ENCODE measurements around the gene RNF145.
A peak's percentile ranks its signal among the peaks of the same experiment; 100 is the strongest.

Gene RNF145

DNA sequence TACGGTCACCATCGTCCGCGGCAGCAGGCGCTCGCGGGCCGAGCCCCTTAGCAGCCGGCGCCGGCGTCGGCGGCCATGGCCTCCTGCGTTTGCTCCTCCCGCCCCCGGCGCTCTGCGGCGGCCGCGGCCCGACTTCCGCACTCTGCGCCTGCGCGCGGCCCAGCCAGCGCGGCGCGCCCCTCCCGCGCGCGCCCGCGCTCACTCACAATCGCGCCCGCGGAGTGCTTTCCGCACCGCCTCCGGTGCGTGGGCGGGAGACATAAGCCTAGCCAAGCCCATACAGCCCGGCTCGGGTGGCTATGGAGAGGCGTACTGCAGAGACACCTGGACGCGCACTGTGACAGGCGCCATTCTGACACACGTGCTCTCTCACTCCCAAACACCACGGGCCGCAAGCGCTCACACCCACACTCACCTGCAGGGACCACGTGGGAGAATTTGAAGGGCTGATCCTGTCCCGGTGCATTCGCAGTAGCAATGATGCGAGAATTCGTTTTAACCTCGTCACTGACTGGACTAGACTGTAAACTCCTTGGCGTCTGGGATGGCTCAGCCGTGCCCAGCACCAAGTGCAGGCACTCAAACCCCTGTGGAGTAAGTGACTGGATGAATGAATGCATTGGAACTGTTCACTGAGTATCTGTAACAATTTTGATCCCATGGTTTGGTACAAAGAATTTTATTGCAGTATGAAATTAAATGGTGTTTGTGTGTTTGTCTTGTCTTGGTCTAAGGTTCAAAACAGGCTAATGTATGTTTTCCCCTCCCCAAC lies at the start of gene RNF145:
RNF145 (minus strand) TSS at position 116 of the 772 bp plus-strand sequence. CDS start 5,936 bp downstream, outside the sequence.
- H3K27ac ChIP-seq, result peak within 1 kb of the TSS; percentile 76
- TF ChIP-seq ZFX (IDR thresholded peaks at IDR 0.05; ENCODE audit: borderline replicate concordance), result no peak
- TF ChIP-seq, protein P1, sequence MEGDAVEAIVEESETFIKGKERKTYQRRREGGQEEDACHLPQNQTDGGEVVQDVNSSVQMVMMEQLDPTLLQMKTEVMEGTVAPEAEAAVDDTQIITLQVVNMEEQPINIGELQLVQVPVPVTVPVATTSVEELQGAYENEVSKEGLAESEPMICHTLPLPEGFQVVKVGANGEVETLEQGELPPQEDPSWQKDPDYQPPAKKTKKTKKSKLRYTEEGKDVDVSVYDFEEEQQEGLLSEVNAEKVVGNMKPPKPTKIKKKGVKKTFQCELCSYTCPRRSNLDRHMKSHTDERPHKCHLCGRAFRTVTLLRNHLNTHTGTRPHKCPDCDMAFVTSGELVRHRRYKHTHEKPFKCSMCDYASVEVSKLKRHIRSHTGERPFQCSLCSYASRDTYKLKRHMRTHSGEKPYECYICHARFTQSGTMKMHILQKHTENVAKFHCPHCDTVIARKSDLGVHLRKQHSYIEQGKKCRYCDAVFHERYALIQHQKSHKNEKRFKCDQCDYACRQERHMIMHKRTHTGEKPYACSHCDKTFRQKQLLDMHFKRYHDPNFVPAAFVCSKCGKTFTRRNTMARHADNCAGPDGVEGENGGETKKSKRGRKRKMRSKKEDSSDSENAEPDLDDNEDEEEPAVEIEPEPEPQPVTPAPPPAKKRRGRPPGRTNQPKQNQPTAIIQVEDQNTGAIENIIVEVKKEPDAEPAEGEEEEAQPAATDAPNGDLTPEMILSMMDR (IDR thresholded peaks at IDR 0.05), result no peak

GRCh38 chr5:159258361-159258760 lies 49.0 kb upstream of the RNF145 start:
- H3K27ac ChIP-seq, result no peak overlapping the region
- TF ChIP-seq ZFX (IDR thresholded peaks at IDR 0.05; ENCODE audit: borderline replicate concordance), result no peak
- TF ChIP-seq, protein P1 (IDR thresholded peaks at IDR 0.05), result no peak

DNA sequence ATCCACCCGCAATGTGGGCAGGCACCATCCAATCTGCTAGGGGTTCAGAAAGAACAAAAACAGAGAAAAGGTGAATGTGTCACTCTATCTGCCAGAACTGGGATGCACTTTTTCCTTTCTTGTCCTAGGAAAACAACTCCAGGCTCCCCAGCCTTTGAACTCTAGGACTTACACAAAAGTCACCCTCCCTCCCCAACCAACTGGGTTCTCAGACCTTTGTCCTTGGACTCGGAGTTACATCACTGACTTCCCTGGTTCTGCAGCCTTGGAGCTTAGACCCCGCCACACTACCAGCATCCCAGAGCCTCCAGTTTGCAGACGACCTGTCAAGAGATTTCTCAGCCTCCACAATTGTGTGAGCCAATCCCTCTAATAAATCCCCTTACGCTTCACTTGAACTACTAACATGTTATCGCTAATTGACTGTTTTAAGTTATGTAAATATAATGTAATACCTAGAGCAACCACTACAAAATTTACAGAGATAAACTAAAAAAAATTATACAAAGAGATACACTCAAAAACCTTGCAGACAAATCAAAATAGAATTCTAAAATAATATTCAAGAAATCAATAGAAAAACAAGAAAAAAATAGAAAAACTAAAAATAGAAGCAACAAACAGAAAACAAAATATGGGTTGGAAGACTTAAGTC lies 48.4 kb upstream of the RNF145 start:
- H3K27ac ChIP-seq, result no peak overlapping the region
- TF ChIP-seq ZFX (IDR thresholded peaks at IDR 0.05; ENCODE audit: borderline replicate concordance), result no peak
- TF ChIP-seq, protein P1 (IDR thresholded peaks at IDR 0.05), result no peak

GRCh38 chr5:159257007-159257406 lies 47.7 kb upstream of the RNF145 start:
- no peak for TF ChIP-seq ZFX (IDR thresholded peaks at IDR 0.05; ENCODE audit: borderline replicate concordance)
- TF ChIP-seq, protein P1 (IDR thresholded peaks at IDR 0.05), result no peak
- no peak overlapping the region for H3K27ac ChIP-seq

GRCh38 chr5:159252195-159252594 lies 42.8 kb upstream of the RNF145 start:
- H3K27ac ChIP-seq, result no peak overlapping the region
- TF ChIP-seq ZFX (IDR thresholded peaks at IDR 0.05; ENCODE audit: borderline replicate concordance), result no peak
- TF ChIP-seq, protein P1 (IDR thresholded peaks at IDR 0.05), result no peak

GRCh38 chr5:159249158-159249557 lies 39.8 kb upstream of the RNF145 start:
- H3K27ac ChIP-seq, result no peak overlapping the region
- no peak for TF ChIP-seq ZFX (IDR thresholded peaks at IDR 0.05; ENCODE audit: borderline replicate concordance)
- TF ChIP-seq, protein P1 (IDR thresholded peaks at IDR 0.05), result no peak

- H3K27ac ChIP-seq, result no peak overlapping the region
Measured at GRCh38 chr5:159244890-159245289, 35.5 kb upstream of the RNF145 start.

More at GRCh38 chr5:159244890-159245289, 35.5 kb upstream of the RNF145 start:
- TF ChIP-seq, protein P1 (IDR thresholded peaks at IDR 0.05), result no peak
- no peak for TF ChIP-seq ZFX (IDR thresholded peaks at IDR 0.05; ENCODE audit: borderline replicate concordance)
